MV-4-11 (cell line): ENCODE data around the gene PSMC3.

ENCODE experiments used
- DNase-seq: peaks from one replicate; lab custom pipeline; 2025; lab: John Stamatoyannopoulos, UW

Gene PSMC3

DNA sequence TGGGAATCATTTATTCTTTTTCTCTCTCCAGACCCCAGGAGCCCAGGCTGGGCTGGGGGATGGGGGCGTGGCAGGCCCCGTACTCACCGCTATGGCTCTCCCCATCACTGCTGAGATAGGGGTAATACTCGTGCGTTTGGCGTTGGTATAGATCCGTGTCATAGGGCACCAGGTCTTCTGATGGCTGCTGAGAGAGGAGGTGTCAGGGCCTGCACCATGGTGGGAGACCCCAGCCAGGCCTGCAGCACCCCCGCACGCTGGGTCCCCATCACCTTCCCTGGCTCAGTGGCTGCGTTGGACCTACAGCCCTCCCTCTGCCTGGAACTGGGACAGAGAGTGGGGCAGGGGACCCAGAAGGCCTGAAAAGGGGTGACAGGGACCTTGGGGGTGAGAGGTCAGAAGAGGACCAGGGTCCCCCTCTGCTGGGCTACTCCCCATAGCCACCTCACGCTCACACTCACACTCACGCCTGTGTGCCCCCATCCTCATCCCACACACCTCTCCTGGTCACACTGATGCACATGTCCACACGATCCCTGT lies 50.6 kb downstream of the PSMC3 start:
- no peak for DNase-seq

DNA sequence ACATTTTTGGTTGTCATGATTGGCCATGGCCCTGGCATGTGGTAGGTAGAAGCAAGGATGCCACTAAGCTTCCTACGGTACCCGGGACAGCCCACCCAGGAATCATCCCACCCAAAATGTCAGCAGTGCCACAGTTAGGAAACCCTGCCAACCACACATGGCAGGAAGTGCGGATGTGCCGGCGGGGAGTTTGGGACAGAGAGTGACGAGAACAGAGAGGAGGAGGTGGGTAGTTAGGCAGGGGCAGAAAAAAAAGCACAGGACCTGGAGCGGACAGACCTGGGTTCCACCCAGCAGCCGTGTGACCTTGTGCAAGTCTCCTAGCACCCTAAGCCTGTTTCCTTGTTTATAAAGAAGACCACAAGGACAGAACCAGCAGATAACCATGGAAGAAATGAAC lies 51.2 kb downstream of the PSMC3 start:
- no peak for DNase-seq

DNA sequence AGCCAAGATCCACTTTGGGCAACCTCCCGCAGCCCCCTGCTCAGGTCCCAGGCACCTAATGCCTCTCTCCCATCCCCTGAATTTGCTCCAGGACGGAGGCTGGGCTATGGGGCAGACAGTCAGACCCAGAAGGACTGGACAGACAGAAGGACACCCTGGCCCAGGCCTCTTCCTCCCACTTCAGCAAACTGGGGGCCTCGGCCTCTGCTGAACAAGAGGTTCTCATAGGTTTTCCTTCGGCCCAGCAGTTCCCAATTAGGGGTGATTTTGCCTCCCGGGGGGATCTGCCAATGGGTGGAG lies 51.6 kb downstream of the PSMC3 start:
- DNase-seq = no peak

DNA sequence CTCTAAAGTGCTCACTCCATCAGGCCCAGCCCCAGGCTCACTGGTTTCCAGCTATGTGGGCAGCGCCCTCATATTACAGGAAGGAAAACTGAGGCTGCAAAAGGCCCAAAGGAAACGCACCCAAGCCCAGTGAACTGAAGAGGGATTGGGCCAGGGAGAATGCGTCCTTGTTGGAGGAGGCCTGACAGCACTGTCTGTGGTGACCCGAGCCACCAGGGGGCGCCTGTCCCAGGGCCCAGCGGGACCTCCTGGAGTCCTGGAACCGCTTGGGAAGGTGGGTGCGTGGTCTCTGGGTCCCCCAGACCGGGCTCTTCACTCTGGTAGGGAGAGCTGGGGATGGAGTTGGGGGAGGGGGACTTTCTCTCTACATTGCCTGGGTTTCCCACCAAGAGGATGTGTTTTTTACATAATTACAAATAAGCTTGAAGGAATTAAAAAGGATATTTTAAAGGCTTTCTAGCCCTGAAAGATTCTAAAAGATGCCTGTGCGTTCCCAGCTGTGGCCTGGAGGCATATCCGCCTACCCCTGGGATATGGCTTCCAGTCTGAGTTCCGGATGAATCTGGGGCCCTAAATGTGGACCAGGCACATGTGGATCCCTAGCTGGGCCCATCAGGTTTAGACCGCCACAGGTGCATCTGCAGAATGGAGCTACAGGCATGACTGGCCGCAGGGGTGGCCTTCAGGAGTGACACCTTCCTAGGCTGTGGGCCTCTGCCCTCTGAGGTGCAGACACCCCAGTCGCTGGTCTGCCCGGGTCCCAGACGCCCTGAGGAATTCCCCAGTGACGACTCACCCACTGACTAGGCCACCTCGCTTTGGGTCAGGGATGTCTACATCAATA lies 52.1 kb downstream of the PSMC3 start:
- DNase-seq = peak; percentile 24

DNA sequence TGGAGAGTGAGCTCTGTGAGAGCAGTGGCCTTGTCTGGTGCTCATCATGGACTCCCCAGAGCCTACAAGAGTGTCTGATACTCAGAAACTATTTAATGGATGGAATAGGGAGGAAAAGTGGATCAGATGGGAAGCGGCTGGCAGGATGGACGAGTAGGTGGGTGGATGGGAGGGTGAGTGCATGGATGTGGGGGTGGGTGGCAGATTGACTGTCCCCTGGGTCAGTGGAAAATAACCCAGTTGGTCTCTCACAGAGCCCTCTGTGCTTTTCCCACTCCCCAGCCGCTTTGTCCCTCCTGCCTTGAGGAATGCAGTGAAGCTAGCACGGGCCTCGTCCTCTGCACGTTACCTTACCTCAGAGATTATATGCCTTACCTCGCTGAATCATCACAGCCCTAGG lies 53.8 kb downstream of the PSMC3 start:
- no peak for DNase-seq

DNA sequence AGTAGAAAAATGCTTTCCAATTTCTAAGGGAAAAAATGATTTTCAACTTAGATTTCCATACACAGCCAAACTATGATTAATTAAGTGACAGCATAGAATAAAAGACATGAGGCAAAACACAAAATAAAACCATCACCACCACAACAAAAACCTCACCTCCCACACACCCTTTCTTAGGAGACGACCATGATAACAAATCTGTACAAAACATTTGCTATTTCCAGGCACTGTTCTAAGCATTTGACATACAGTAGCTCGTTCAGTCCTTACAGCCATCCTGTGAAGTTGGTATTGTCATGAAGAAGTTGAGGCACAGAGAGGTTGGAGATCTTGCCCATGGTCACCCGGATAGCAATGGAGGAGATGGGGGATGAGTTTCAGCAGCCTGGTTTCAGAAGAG lies 56.6 kb downstream of the PSMC3 start:
- no peak for DNase-seq
